ENCODE results near the gene TOM1L2.
"Not testable (repeated sequence)": the region's sequence is repeated elsewhere in the genome, so short reads cannot be mapped to it uniquely, and the experiment has no call there.

TOM1L2 gene

DNA sequence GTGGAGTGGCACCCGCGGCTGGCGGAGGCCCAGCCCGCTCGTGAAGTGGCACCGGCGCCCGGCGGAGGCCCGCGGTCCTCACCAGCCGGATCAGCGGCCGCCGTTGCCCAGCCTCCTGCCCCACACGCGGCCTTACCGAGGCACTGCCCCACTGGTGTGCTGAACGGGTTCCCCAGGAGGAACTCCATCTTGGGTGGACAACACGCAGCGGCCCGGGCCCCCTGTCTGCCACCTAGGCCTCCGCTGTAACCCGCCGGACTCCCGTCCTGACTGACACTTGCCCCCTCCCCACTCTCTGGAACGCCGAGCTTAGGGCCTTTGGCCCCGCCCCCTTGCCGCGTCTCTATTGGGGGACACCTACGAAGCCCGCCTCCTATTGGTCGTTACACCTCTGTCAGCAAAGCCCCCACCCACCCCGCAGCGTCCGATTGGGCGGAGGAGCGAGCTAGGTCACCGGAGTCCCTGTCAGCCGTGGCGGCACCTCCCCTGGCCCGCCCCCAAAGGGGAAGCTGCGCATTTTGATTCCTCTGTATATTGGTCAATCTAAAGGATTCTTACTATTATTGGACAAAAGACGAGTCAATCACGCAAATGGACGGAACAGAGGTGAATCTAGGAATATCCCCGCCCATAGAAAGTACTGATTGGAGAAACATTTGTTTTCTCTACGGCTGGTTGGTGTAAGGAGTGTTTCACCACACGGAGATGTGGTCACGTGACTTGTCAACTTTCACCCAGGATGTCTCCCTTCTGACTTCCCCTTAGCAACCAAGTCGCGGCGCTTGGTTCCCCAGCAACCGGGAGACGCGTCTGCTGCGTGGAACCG lies at the start of gene TOM1L2, which contains the start of gene DRC3:
TSS of gene TOM1L2 (minus strand) at position 275 of the 826 bp plus-strand sequence. CDS start at position 188, 87 bp downstream.
TSS of gene DRC3 (plus strand) at position 737 of the 826 bp plus-strand sequence. CDS start 4,737 bp downstream, outside the sequence.
- peak; percentile 99 for DNase-seq

GRCh38 chr17:18021372-18021771 lies 49.2 kb upstream of the TOM1L2 start:
- DNase-seq: no peak

DNA sequence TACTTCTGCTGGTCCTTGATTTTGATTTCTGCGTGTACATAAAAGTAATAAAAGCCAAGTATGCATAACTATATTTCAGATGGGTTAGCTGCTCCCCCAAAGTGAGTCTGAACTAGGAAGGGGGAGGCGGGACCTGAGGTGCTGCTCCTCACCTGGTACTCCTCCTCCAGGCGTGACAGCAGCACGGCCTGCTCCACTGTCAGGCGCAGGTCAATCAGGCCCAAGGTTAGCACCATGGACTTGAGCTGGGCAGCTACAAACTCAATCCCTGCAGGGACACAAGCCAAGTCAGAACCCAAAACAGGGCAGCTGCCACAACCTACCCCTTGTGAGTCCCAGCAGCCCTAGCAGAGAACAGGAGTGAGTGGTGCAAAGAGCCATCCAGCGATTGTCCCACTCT lies 48.8 kb upstream of the TOM1L2 start:
- no peak for DNase-seq

- no peak for DNase-seq
Observed at GRCh38 chr17:18019838-18020154, 47.6 kb upstream of the TOM1L2 start.

DNA sequence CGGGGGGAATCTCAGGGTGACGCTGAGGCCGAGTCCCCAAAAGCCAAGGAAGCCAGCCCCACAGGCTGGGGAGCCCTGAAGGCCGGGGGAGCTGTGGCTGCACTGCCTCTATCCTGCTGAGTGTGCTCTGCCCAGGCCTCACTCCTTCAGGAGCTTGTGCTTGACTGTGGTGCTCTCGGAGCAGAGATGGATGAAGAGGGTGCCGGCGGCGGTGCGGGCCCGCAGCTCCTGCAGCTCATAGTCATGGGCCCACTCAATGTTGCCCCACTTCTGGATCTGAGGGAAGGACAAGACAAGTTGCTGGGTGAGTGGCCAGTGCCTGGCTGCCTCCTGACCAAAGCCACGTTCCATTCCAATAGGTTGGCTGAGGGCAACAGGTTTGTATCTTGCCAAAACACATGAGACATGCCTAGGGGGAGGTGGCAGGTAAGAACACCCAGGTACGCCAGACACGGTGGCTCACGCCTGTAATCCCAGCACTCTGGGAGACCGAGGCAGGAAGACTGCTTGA lies 46.3 kb upstream of the TOM1L2 start:
- DNase-seq: no peak

GRCh38 chr17:18017958-18018357 lies 45.8 kb upstream of the TOM1L2 start:
- DNase-seq: no peak

- no peak for DNase-seq
Observed at GRCh38 chr17:18016426-18016825, 44.2 kb upstream of the TOM1L2 start.

DNA sequence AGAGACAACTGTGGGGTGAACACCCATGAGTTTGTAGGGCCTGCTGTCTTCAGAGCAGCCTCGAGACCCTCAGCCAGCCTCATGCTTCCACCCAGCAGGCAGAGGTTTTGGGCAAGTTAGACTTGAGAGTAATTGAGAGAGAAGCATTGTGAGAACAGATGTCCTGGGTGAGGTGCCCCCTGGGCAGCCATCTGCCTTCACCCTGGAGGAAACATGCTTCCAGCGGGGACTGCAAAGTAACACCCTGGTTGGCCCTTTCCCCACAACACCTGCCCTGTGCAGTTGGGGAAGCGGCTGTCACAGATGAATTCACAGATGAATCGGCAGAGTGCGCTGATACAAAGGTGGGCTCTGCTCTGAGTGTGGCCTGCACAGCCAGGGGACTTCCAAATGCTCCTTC lies 43.4 kb upstream of the TOM1L2 start:
- DNase-seq: no peak

GRCh38 chr17:18014006-18014405 lies 41.8 kb upstream of the TOM1L2 start:
- DNase-seq: no peak

DNA sequence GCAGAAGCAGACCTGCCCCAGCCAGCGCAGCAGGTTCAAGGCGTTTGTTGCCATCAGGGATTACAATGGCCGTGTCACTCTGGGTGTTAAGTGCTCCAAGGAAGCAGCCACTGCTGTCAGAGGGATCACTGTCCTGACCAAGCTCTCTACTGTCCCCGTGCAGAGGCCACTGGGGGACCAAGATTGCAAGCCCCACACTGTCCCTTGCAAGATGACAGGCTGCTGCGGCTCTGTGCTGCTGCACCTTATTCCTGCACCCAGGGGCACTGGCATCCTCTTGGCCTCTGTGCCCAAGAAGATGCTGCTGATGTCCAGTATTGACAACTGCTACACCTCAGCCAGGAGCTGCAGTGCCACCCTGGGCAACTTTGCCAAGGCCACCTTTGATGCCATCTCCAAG lies 39.1 kb upstream of the TOM1L2 start:
- DNase-seq: no peak

DNA sequence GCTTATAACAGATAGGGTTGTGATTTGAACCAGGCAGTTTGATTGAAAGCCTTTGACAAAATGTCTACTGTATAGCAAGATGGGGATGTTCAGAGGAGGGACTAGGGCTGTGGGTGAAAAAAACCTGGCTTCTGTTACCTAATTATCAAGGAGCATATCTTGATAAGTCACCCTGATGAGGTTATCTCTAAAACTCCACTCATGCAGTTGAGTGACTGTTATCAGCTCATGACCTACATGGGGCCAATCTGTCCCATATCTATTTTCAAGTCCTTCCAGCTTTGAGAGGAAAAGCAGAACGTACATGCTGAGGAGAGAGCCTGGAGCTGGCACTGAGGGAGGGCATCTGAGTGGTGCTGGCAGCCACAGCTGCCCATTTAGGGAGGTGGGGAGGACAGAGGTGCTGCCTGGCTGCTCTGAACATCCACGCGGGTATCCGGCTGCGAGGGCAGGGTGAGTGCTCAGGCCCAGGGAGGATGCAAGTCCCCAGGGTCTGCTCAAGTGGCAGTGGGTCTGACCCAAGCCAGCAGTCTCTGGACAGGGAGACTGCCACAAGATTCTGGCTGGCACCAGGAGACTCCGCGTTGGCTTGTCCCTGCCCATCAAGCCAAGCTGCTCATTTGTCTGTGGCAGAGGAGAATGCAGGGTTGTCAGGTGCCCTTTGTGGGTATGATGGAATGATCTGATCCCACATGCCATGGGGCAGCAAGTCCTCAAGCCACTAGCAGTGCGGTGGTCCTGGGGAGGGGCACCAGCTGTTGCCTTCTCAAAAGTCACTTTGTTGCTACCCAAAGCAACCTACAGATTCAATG lies 37.6 kb upstream of the TOM1L2 start:
- no peak for DNase-seq

GRCh38 chr17:18008496-18009268 lies 36.5 kb upstream of the TOM1L2 start:
- DNase-seq: no peak

GRCh38 chr17:18006495-18007239 lies 34.5 kb upstream of the TOM1L2 start:
- no peak for DNase-seq

DNA sequence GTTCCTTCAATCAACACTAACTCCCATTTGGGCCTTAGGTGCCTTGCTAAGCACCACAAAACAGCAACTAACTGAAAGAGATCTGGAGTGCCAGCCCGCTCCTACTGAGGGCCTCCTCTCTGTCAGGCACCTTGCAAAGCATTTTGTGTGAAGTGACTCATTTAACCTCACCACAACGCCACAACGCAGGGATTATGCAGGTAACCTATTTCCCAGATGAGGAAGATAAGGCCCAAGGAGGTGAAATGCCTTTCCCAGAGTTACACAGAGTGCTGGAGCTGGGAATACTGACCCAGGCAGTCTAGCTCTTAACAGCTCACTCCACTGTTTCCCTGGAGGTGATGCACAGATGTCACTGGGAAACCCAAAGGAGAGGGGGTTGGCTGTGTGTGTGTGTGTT lies 33.3 kb upstream of the TOM1L2 start:
- no peak for DNase-seq

GRCh38 chr17:18004884-18005305 lies 32.7 kb upstream of the TOM1L2 start:
- DNase-seq: no peak

DNA sequence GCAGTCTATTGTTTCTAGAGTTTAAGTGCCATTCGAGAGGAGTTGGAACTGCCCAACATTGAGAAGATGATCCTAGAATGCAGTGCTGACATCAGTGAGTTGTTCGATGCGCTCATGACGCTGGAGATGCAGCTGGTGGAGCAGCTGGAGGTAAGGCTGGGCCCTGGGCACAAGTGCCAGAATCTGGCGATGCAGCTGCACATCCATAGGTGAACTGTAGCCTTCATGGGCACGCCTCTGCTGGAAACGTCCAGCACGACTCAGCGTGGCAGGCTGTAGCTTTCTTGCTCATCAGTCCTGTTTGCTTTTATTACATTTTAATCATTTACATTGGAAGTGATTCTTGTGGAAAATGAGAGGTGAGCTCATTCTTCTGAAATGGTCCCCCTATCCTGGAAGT lies 32.1 kb upstream of the TOM1L2 start:
- no peak for DNase-seq

DNA sequence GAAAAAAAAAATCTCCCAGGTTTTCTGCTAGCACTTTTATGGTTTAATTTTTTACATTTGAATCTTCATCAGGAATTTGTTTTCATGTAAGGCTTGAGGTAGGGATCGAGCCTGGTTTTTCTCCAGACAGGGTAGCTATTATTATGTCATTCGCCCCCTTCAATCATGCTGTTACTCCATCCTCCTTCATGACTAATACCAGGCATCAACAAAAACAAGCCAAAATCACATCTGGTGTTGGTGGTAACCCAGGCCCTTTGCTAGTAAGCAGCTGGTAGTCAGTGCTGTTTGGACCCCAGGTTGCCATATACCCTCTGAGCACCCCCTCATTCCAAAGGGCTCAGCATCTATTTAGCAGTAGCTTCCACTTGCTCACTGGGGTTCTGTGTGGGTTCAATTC lies 30.0 kb upstream of the TOM1L2 start:
- no peak for DNase-seq

DNA sequence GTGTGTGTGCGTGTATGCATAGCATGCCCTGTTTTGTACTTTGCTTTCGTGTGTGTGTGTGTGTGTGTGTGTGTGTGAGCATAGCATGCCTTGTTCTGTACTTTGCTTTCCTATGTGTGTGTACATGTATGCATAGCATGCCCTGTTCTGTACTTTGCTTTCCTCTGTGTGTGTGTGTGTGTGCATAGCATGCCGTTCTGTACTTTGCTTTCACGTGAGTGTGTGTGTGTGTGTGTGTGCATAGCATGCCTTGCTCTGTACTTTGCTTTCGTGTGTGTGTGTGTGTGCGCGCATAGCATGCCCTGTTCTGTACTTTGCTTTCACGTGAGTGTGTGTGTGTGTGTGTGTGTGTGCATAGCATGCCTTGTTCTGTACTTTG lies 27.8 kb upstream of the TOM1L2 start:
- no peak for DNase-seq

- no peak for DNase-seq
Observed at GRCh38 chr17:17999364-18000029, 27.3 kb upstream of the TOM1L2 start.

DNA sequence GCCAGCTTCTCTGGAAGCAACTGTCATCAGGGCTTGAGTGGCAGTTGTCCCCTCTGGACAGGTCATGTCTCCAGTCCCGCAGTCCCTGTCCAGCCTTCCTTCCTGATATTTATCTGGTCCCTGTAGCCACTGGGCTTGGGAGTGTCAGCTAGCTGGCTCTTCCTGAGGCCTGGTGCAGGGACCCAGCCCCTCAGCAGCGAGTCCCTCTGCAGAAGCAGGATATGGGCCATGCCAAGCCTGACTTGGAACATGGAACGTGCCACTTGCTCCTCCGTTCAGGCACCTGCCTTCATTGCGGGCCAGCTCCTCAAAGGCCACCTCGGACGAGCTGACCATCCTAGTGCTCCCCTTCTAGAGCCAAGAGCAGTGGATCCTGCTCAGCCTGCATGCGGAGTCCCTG lies 26.7 kb upstream of the TOM1L2 start:
- DNase-seq: no peak

- not testable (repeated sequence) for DNase-seq
Observed at GRCh38 chr17:17995887-17996286, 23.7 kb upstream of the TOM1L2 start.

Measured in stimulated activated CD4-positive, alpha-beta T cell treated with anti-CD3 and anti-CD28 coated beads, Interleukin-12 subunit alpha, Interleukin-12 subunit beta, amount 100 ng/mL, for 4 hours (primary cell).